Measurements from ENCODE around the gene HECW1. TPM values are rescaled to one million over a fixed set of nuclear protein-coding genes. Genes with fewer than 3 reads are reported as not detected.

HECW1 gene
- total RNA-seq, 1 experiment from 2014 or later, result 0.77 TPM

GRCh38 chr7:43248553-43248952 lies 136.1 kb downstream of the HECW1 start:
- CTCF ChIA-PET, result no interaction called here
- H3K9me3 ChIP-seq (ENCODE audit: control insufficient read depth, insufficient read depth, low read depth, low read length), result no peaks in the 10 kb centered on the region
- intact Hi-C loops (cut with micrococcal nuclease; ENCODE audit: unreplicated experiment) (no loop called here), in situ Hi-C loops (cut with HindIII; ENCODE audit: low pct_unique_long_range_greater_than_20kb, low sequenced_read_pairs) (no loop called here)
- H3K4me3 ChIP-seq (ENCODE audit: low read depth in 2 of 2, low read length in 2 of 2), result peak overlapping the region; percentile 35 to 50
- H3K36me3 ChIP-seq (ENCODE audit: control insufficient read depth, insufficient read depth, low read length), result no peaks in the 10 kb centered on the region
- peaks cover 8% of the 10 kb centered on the region for H3K27me3 ChIP-seq (ENCODE audit: control insufficient read depth, insufficient read depth, low read length)
- 0 out of 2 replicates have a peak overlapping the region, but pooled peaks have one; percentile 5 for H3K27ac ChIP-seq (ENCODE audit: low read length)
- no TSS peak for BruUV-seq (replicated peaks)
- POLR2A ChIA-PET, result no interaction called here
- no peak for TF ChIP-seq SIN3A (IDR thresholded peaks at IDR 0.05; ENCODE audit: borderline replicate concordance, insufficient read depth, low read depth, low read length)
- no peak for TF ChIP-seq TCF7L2 (IDR thresholded peaks at IDR 0.05; ENCODE audit: low read depth, low read length)
- no peak for TF ChIP-seq REST (IDR thresholded peaks at IDR 0.05; ENCODE audit: insufficient read depth in 1 of 2, low read depth in 2 of 2, low read length in 1 of 2)
- TF ChIP-seq CTCF (IDR thresholded peaks at IDR 0.05), result no peak
- DNase-seq (ENCODE audit: low read depth, low spot score) (no peak), ATAC-seq (no peak)
- peaks cover 6% of the 10 kb centered on the region; the same call in 1 of the 2 replicates for H3K4me1 ChIP-seq (ENCODE audit: control insufficient read depth, insufficient read depth, low read length)

GRCh38 chr7:43248961-43249822 lies 136.7 kb downstream of the HECW1 start:
- ChIA-PET POLR2A (interaction anchor here (0.9 kb wide), 1 partner anchor 315 kb away, joined by 4 read pairs; no protein-coding TSS in a partner anchor), CTCF (no interaction called here)
- intact Hi-C loops (cut with micrococcal nuclease; ENCODE audit: unreplicated experiment), result no loop called here
- BruUV-seq (replicated peaks), result no TSS peak
- H3K9me3 ChIP-seq (ENCODE audit: control insufficient read depth, insufficient read depth, low read depth, low read length), result no peaks in the 10 kb centered on the region
- 0 out of 2 replicates have a peak overlapping the region, but pooled peaks have one; percentile 5 for H3K27ac ChIP-seq (ENCODE audit: low read length)
- peak overlapping the region; percentile 35 to 50 for H3K4me3 ChIP-seq (ENCODE audit: low read depth in 2 of 2, low read length in 2 of 2)
- peaks cover 6% of the 10 kb centered on the region; the same call in 1 of the 2 replicates for H3K4me1 ChIP-seq (ENCODE audit: control insufficient read depth, insufficient read depth, low read length)
- no peak for TF ChIP-seq SIN3A (IDR thresholded peaks at IDR 0.05; ENCODE audit: borderline replicate concordance, insufficient read depth, low read depth, low read length)
- no peak for TF ChIP-seq CTCF (IDR thresholded peaks at IDR 0.05)
- no peak for TF ChIP-seq POLR2AphosphoS5 (IDR thresholded peaks at IDR 0.05; ENCODE audit: low read depth, low read length)
- no peak for TF ChIP-seq REST (IDR thresholded peaks at IDR 0.05; ENCODE audit: insufficient read depth in 1 of 2, low read depth in 2 of 2, low read length in 1 of 2)
- in situ Hi-C loops (cut with HindIII; ENCODE audit: low pct_unique_long_range_greater_than_20kb, low sequenced_read_pairs), result no loop called here
- peak; percentile 50 for DNase-seq (ENCODE audit: low read depth, low spot score)
- ATAC-seq, result peak; percentile 92
- peaks cover 8% of the 10 kb centered on the region for H3K27me3 ChIP-seq (ENCODE audit: control insufficient read depth, insufficient read depth, low read length)
- H3K36me3 ChIP-seq (ENCODE audit: control insufficient read depth, insufficient read depth, low read length), result no peaks in the 10 kb centered on the region
